PFSK-1 (cell line): ENCODE measurements around the gene SBK3.

ENCODE experiments used
- POLR2AphosphoS5 ChIP-seq: IDR thresholded peaks from 2 replicates; pipeline ENCODE4 v1.6.1; 2012; ENCODE audit warnings: low read depth, mild to moderate bottlenecking, control low read depth, low read length, moderate library complexity
- REST ChIP-seq, 2 experiments: IDR thresholded peaks; 2 replicates each; pipeline versions ENCODE4 v1.6.1 to v1.8.0; 2011 to 2012; ENCODE audit warnings: low read depth in 2 of 2, low read length in 2 of 2, control low read depth in 1 of 2, inconsistent platforms in 1 of 2, mild to moderate bottlenecking in 1 of 2, moderate library complexity in 1 of 2; ENCODE audit not compliant: insufficient read depth in 1 of 2

GRCh38 chr19:55537741-55538111, 7.6 kb downstream of the SBK3 start:
- TF ChIP-seq POLR2AphosphoS5 = no peak
- TF ChIP-seq REST (IDR thresholded peaks at IDR 0.05; ENCODE audit: insufficient read depth in 1 of 2, low read depth in 2 of 2, low read length in 2 of 2) = no peak
